Glomerular endothelial cell (primary cell): Measurements from ENCODE around the gene SIRT6. TPM values are rescaled to one million over a fixed set of nuclear protein-coding genes. Genes with fewer than 3 reads are reported as not detected.
"Not testable (repeated sequence)": the region's sequence is repeated elsewhere in the genome, so short reads cannot be mapped to it uniquely, and the experiment has no call there.

ENCODE experiments used
- DNase-seq: peaks from one replicate; pipeline ENCODE4 v3.0.0-alpha.2; 2011; ENCODE audit warnings: low read depth, low spot score; ENCODE audit errors: extremely low read depth
- total RNA-seq: library from RNA; depleted of rRNA; stranded (reverse); fragments of >200 nt; gene quantifications from 2 replicates; pipeline ENCODE4 v1.2.3, GENCODE V29; 2015

The SIRT6 gene
- total RNA-seq, 1 donor from 2014 or later, result 41.8 TPM

GRCh38 chr19:4139614-4140236 is 42.6 kb downstream of the SIRT6 start:
- no peak for DNase-seq

- DNase-seq, result no peak
These were observed 43.9 kb downstream of the SIRT6 start for GRCh38 chr19:4138445-4138844.

- DNase-seq, result no peak
These were observed 45.7 kb downstream of the SIRT6 start for GRCh38 chr19:4136680-4137088.

- not testable (repeated sequence) for DNase-seq
These were observed 47.0 kb downstream of the SIRT6 start for GRCh38 chr19:4135386-4135785.

- no peak for DNase-seq
These were observed 48.0 kb downstream of the SIRT6 start for GRCh38 chr19:4134351-4134750.

- DNase-seq, result no peak
These were observed 51.5 kb downstream of the SIRT6 start for GRCh38 chr19:4130744-4131438.

- not testable (repeated sequence) for DNase-seq
These were observed 53.3 kb downstream of the SIRT6 start for GRCh38 chr19:4129050-4129449.

GRCh38 chr19:4127322-4127721 is 55.0 kb downstream of the SIRT6 start:
- not testable (repeated sequence) for DNase-seq

- DNase-seq, result no peak
These were observed 57.7 kb downstream of the SIRT6 start for GRCh38 chr19:4124638-4125037.

Other genes with a start within 250 kb of the SIRT6 start
- not detected in 2 replicates for gene NMRK2, start 249.5 kb downstream of the SIRT6 start, total RNA-seq
- 208 and 281 TPM in 2 replicates for gene DAPK3, start 211.5 kb downstream of the SIRT6 start, total RNA-seq
- 1,981 and 2,501 TPM in 2 replicates for gene EEF2, start 197.1 kb downstream of the SIRT6 start, total RNA-seq
- 31.6 and 34.7 TPM in 2 replicates for gene PIAS4, start 174.8 kb downstream of the SIRT6 start, total RNA-seq
- 42.5 and 55.6 TPM in 2 replicates for gene ZBTB7A, start 115.7 kb downstream of the SIRT6 start, total RNA-seq
- 139 and 150 TPM in 2 replicates for gene MAP2K2, start 58.4 kb downstream of the SIRT6 start, total RNA-seq
- not detected in 2 replicates for gene CREB3L3, start 28.9 kb downstream of the SIRT6 start, total RNA-seq
- 0.05 and 2.1 TPM in 2 replicates for gene ANKRD24, start 126 bp upstream of the SIRT6 start, total RNA-seq
- 9.0 and 14.2 TPM in 2 replicates for gene EBI3, start 47.0 kb upstream of the SIRT6 start, total RNA-seq
- gene YJU2, start 64.5 kb upstream of the SIRT6 start, total RNA-seq, result 21.8 and 23.9 TPM in 2 replicates
- not detected in 2 replicates for gene SHD, start 96.7 kb upstream of the SIRT6 start, total RNA-seq
- gene TMIGD2, start 119.8 kb upstream of the SIRT6 start, total RNA-seq, result 0.18 TPM in 1 of 2 replicates, not detected in the other
- 20.9 and 38.3 TPM in 2 replicates for gene FSD1, start 122.0 kb upstream of the SIRT6 start, total RNA-seq
- gene STAP2, start 156.3 kb upstream of the SIRT6 start, total RNA-seq, result 28.8 and 29.3 TPM in 2 replicates
- gene MPND, start 161.0 kb upstream of the SIRT6 start, total RNA-seq, result 4.5 and 8.9 TPM in 2 replicates
- 122 and 143 TPM in 2 replicates for gene SH3GL1, start 218.0 kb upstream of the SIRT6 start, total RNA-seq
- gene CHAF1A, start 220.1 kb upstream of the SIRT6 start, total RNA-seq, result 8.0 and 12.5 TPM in 2 replicates